Fibroblast of skin of back (primary cell): ENCODE data around the gene VCAM1.
"Not testable (repeated sequence)": the region's sequence is repeated elsewhere in the genome, so short reads cannot be mapped to it uniquely, and the experiment has no call there.

ENCODE experiments used
- DNase-seq: peaks from one replicate; pipeline ENCODE4 v3.0.0-alpha.2; 2013

VCAM1 gene

GRCh38 chr1:100778748-100779147 lies 59.2 kb downstream of the VCAM1 start:
- no peak for DNase-seq

GRCh38 chr1:100780814-100781213 lies 61.3 kb downstream of the VCAM1 start:
- DNase-seq = no peak

DNA sequence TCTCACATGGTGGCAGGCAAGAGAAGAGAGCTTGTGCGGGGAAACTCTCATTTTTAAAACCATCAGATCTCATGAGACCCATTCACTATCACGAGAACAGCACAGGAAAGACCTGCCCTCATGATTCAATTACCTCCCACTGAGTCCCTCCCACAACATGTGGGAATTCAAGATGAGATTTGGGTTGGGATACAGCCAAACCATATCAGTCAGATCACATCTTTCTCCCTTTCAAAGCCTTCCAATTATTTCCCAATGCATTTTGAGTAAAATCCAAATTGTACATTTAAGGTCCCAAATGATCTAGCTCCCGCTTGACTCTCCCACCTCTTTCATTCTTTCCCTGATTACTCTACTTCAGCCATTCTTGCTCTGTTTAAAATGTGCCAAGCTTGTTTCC lies 62.2 kb downstream of the VCAM1 start:
- not testable (repeated sequence) for DNase-seq

DNA sequence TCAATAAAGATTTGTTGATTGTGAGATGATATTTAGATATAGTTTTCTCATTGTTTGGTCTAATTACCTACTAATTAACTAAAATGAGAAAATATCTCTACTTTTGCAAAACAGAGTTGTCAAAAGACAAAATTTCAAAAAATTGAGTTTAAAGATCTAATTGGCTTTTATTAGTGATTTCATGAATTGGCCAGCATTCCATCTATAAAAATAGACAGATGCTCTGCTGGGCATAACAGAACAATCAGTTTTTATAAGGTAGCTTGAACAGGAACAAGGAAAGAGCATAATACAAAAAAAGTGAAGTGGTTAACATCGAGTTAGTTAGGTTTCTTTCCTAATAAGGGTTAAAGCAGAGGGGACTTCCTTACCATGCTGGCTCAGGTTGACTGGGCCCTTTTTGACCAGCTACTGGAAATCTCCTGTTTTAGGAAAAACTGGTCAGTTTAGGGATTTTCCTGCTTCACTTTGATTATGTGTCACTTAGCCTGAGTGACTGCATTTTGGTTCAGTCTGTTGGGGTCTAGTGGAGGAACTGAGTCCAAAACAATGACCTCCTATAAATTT lies 63.0 kb downstream of the VCAM1 start:
- no peak for DNase-seq

- DNase-seq = peak; percentile 59
Measured at GRCh38 chr1:100785470-100786052, 66.0 kb downstream of the VCAM1 start.

- no peak for DNase-seq
Measured at GRCh38 chr1:100786870-100787269, 67.3 kb downstream of the VCAM1 start.
